GM19023 (cell line): ENCODE results near the gene ASTL.

Experiments
- ATAC-seq: cut with Tn5 transposase; IDR thresholded peaks from one replicate; pipeline ENCODE4 v1.9.1; 2021; ENCODE audit warnings: mild to moderate bottlenecking, moderate library complexity; ENCODE audit not compliant: unreplicated experiment

Gene ASTL

GRCh38 chr2:96102596-96103186 lies 35.6 kb downstream of the ASTL start:
- no peak for ATAC-seq

GRCh38 chr2:96100893-96101304 lies 37.4 kb downstream of the ASTL start:
- ATAC-seq, result no peak

DNA sequence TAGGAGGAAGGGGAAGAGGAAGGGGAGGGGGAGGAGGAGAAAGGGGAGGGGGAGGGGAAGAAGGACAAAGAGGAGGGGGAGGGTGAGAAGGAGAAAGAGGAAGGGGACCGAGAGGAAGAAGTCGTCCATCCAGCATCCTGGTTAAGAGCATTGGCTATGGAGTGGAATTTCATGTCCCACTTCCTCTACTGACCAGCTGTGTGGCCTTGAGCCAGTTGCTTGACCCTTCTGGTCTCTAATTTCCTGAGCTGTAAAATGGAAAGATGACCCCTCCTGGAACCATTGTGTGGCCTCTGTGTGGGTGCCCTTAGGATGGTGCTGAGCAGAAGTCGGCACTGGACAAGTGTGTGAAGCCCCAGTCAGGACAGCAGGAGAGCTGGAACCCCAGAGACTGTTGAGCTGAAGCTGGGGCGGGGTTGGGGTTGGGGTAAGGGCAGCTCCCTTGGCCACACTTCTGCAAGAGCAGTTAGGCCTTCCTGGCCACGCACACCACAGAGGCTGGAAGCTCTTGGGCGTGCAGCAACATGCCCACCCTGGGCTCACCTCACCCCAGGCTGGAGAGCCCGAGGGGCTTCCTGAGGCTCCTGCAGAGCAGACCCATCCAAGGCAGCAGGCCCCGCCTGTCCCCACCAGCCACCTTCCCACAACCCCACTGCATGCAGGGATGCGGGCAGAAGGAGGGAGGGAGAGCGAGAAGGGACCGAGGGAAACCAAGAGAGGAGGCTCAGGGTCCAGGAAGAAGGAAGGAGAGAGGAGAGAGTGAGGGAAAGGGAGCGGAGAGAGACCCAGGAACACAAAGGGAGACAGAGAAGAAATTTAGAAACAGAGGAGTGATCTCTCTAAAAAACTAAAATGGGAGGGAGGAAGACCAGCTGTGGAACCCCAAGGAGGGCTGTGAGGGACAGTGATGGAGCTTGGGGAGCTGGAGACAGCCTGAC lies 38.2 kb downstream of the ASTL start:
- ATAC-seq, result no peak

DNA sequence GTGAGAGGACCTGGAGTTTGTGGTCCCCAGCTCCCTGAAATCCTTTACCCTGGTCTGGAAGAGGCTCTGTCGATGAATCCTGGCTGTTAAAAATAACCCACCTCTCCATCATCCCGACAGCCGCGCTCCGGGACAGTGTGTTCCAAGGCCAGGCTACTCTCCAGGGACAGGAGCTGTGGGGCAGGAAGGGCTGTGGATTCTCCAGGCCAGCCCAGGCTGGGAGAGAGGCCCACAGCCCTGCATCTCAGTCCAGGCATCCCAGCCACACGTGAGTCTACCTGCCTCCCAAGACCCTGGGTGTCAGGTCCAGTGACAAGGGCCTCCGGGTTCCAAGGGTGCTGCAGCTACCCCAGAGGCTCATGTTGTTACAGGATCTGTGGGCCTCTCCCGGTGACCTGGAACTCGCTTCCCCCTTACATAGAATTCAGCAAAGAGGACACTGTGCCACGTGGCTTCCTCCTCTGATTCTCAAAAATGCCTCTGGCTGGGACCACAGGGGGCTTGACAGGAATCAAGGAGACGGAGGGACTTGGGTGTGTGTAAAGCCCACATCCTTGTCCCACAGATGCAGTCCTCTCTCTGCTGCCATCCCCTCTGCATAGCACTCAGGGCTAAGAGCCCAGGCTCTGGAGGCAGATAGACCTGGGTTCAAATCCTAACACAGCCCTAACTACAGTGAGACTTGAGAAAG lies 39.3 kb downstream of the ASTL start:
- no peak for ATAC-seq

GRCh38 chr2:96097951-96098823 lies 40.1 kb downstream of the ASTL start:
- no peak for ATAC-seq

DNA sequence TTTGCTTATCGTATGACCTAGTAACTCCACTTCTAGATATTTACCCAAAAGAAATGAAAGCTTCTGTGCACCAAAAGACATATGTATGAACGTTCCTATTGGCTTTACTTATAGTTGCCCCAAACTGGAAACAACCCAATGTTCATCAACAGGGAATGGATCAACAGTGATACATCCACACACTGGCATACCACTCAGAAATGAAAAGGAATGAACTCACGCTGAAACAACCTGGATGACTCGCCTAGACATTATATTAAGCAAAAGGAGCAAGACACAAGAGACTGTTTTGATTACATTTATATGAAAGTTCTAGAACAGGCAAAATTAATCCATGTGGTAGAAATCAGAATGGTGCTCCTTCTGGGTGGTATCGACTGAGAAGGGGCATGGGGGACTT lies 40.9 kb downstream of the ASTL start:
- no peak for ATAC-seq

DNA sequence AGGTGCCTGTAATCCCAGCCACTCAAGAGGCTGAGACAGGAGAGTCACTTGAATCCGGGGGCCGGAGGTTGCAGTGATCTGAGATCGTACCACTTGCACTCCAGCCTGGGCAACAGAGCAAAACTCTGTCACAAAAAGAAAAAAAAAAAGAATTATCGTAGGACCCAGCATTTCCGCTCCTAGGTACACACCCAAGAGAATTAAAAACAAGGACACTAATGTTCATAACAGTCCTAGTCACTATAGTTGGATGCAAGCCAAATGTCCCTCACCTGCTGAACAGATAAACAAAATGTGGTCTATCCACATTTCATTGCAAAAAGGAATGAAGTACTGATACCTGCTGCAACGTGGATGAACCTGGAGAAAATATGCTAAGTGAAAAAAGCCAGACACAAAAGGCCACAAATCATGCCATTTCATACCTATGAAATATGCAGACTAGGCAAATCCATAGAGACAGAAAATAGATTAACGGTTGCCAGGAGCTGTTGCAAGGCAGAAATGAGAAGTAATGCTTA lies 43.1 kb downstream of the ASTL start:
- ATAC-seq, result no peak

DNA sequence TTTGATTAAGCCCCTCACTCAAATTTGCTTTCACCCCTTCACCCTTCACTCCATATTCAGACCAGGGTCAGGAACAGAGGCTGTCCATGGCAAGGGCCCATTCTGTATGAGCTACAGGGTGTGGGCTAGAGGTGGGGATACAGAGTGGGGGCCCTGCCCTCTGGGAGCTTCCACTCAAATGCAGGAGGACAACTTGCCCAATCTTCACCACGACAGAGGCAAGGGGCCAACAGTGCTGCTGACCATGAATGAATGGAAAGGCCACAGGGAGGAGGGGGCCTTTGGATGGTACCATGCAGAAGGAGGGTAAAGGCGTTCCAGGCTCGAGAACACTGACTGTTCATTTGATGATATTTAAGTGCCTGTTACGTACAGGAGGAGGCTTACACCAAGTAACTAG lies 44.8 kb downstream of the ASTL start:
- no peak for ATAC-seq

- ATAC-seq, result no peak
Observed at GRCh38 chr2:96092951-96093350, 45.4 kb downstream of the ASTL start.

- ATAC-seq, result no peak
Observed at GRCh38 chr2:96092573-96092877, 45.8 kb downstream of the ASTL start.

DNA sequence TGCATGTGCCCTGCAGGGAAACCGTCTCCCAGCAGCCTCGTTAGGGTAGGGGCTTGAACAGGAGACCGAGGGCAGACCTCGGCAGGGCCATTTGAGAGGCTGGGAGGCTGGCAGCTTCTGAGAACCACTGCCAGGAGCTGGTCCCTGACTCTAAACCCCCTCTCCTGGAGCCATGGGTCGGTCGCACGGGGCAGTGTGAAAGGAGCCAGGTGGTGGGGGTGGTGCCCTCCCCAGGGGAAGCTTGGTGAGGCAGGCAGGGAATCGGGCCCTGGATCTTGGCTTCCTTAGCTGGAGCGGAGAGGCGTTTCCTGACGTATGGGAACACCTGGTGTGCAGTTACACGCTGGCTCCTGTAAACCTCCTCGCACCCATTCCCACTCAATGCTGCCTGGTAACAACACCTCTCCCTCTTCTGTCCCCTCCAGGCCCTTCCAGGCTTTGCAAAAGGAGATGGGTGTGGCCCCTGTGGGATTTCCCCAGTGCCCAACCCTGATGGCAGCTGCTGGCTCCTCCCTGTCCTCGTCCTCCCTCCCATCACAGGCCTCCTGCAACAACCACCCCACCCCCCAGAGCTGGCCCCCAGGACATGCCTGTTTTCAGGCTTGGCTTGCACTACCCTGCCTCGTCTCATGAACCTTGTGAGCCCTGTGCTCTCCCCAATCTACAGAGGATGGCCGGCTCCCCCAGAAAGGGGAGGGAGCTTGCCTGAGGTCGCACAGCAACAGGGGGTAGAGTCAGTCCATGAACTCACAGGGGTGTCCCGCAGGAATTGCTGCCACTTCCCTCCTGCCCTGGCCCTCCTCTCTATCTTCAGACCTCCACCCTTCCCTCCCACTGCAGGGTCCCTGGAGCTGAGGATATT lies 46.4 kb downstream of the ASTL start:
- ATAC-seq, result no peak

- ATAC-seq, result no peak
Observed at GRCh38 chr2:96091141-96091710, 47.1 kb downstream of the ASTL start.

- ATAC-seq, result no peak
Observed at GRCh38 chr2:96090196-96090926, 47.9 kb downstream of the ASTL start.

GRCh38 chr2:96089356-96090195 lies 48.7 kb downstream of the ASTL start:
- no peak for ATAC-seq

GRCh38 chr2:96088340-96089335 lies 49.7 kb downstream of the ASTL start:
- no peak for ATAC-seq

- ATAC-seq, result no peak
Observed at GRCh38 chr2:96087130-96087529, 51.2 kb downstream of the ASTL start.
